GM13976 (cell line): Measurements from ENCODE around the gene DENND5A.
A peak's percentile ranks its signal among the peaks of the same experiment; 100 is the strongest.
"Not testable (repeated sequence)": the region's sequence is repeated elsewhere in the genome, so short reads cannot be mapped to it uniquely, and the experiment has no call there.

Experiments used
- DNase-seq: peaks from one replicate; pipeline ENCODE4 v3.0.0; 2012; ENCODE audit warnings: low spot score
- CTCF ChIP-seq: IDR thresholded peaks from 2 replicates; pipeline ENCODE4 v1.5.1; 2012; ENCODE audit warnings: borderline replicate concordance, mild to moderate bottlenecking; ENCODE audit not compliant: insufficient read depth; ENCODE audit errors: extremely low read depth, missing control alignments, control extremely low read depth
- in situ Hi-C: fragments of 300-500 bp; cut with MboI; formaldehyde crosslinking; loops from one replicate; pipeline ENCODE4 v1.12.0; 2022; ENCODE audit warnings: low sequenced_read_pairs, mixed read lengths, inconsistent platforms; ENCODE audit not compliant: unreplicated experiment

DENND5A gene

GRCh38 chr11:9177438-9178091 is 87.6 kb downstream of the DENND5A start:
- DNase-seq: no peak
- no peak for TF ChIP-seq CTCF
- in situ Hi-C loops: no loop called here

- no peak for DNase-seq
- no peak for TF ChIP-seq CTCF
- in situ Hi-C loops: no loop called here
Observed at GRCh38 chr11:9176550-9176949, 88.6 kb downstream of the DENND5A start.

DNA sequence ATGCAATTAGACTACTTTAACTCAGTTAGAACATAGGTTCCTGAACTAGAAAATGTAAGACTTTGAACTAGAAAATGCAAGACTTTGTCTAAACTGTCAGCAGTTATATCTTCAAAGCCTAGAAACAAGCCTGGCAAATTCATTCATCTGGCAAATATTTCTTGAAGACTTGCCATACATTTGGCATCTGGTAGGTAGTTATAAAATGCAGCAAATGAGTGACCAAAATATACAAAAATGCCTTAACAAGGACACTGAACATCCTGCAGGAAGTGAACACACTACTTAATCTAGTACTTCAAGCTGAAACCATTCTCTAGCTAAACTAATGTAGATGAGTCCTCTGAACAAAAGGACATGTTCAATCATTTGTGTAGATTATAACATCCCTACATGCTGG is 89.0 kb downstream of the DENND5A start:
- in situ Hi-C loops: no loop called here
- DNase-seq: no peak

GRCh38 chr11:9172389-9172788 is 92.8 kb downstream of the DENND5A start:
- in situ Hi-C loops: no loop called here
- no peak for DNase-seq
- no peak for TF ChIP-seq CTCF

More for the DNA sequence above, 89.0 kb downstream of the DENND5A start:
- TF ChIP-seq CTCF: no peak

GRCh38 chr11:9170450-9170849 is 94.7 kb downstream of the DENND5A start:
- no peak for TF ChIP-seq CTCF
- in situ Hi-C loops: no loop called here
- DNase-seq: no peak

DNA sequence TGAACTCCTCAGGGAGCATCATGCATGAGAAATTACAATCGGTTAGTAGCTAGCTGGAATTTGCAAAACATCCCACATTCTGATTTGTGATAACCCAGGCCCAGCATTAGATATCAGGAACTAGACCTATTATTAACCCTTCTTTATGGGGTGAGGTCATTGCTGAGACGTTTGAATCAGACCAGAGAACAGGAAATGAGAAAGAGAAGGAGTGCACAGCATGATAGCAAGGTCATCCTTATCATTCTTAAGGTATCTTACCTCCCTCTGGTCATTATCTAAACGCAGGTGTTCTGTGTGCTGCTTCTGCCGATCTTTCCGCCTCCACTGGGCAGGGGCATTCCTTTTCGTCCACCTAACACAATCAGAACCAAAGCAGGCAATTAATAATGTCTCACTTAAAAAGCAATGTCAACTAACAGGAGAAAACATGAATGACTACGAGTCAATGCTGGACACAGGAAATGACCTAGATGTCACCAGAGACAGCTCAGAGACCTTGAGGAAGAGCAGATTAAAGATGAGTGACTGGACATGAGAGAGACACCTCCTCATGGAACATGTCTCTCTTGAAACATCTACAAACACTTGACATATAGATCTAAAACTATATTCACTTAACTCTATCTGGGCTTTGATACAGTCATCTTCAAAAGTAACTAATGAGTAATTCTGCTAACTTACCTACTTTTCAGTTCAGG is 95.4 kb downstream of the DENND5A start:
- DNase-seq: peak; percentile 48
- no peak for TF ChIP-seq CTCF
- in situ Hi-C loops: loop anchor here (10.0 kb wide), 1 partner anchor 325 kb away; no protein-coding TSS in a partner anchor

DNA sequence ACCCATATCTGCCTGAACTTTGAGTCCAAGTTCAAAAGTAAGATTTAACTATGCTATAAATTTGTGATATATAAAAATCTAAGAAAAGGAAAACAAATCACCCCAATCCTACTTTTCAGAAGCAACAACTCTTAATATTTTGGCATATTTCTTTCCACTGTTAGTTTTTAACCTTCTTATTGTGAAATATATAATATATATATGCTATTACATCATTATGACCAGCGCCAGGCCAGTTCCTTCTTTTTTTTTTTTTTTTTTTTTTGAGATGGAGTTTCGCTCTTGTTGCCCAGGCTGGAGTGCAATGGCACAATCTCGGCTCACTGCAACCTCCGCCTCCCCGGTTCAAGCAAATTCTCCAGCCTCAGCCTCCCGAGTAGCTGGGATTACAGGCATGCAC is 103.2 kb downstream of the DENND5A start:
- in situ Hi-C loops: loop anchor here (10.0 kb wide), 1 partner anchor 333 kb away; no protein-coding TSS in a partner anchor
- not testable (repeated sequence) for DNase-seq
